ENCODE results near the gene DIP2A.

DNA sequence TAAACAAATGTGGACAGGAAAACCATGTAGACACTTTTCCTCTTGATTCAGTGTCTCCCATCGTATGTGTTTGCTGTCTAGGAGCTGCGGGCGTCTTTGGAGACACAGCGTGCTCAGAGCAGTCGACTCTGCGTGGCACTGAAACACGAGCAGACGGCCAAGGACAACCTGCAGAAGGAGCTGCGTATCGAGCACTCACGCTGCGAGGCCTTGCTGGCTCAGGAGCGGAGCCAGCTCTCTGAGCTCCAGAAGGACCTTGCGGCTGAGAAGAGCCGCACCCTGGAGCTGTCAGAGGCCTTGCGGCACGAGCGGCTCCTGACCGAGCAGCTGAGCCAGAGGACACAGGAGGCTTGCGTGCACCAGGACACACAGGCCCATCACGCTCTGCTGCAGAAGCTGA is 27.2 kb upstream of the DIP2A start:
- TF ChIP-seq CTCF (conservative IDR thresholded peaks at IDR 0.05; ENCODE audit: low read depth in 2 of 2) (no peak), JUNB (IDR thresholded peaks at IDR 0.05; ENCODE audit: unreplicated experiment) (no peak)

Measured in GM23338 (cell line).